Stomach (tissue), 9 donors: ENCODE data around the gene SCAI. TPM values are rescaled to one million over a fixed set of nuclear protein-coding genes. Genes with fewer than 3 reads are reported as not detected.
A peak's percentile ranks its signal among the peaks of the same experiment; 100 is the strongest.

Source experiments
- DNase-seq, 2 donors: peaks; one replicate each; pipeline versions ENCODE4 v3.0.0 to v3.0.0-alpha.2; 2013 to 2019
- H3K27ac ChIP-seq, 5 donors: fragments of 200-600 bp in 4 of 5; sonication (generic) in 4 of 5; one replicate each; pipeline ENCODE4 v1.5.1; 2013 to 2019; ENCODE audit warnings: mild to moderate bottlenecking in 1 of 5, moderate library complexity in 1 of 5
- H3K27me3 ChIP-seq, 3 donors: fragments of 200-600 bp; sonication (generic); one replicate each; pipeline ENCODE4 v1.5.1; 2017 to 2019; ENCODE audit warnings: mixed run types in 1 of 3
- H3K36me3 ChIP-seq, 4 donors: fragments of 200-600 bp; sonication (generic); 1 replicate in 3 of 4; 2 replicates in 1 of 4; pipeline ENCODE4 v1.5.1; 2016 to 2019
- H3K4me1 ChIP-seq, 4 donors: fragments of 200-600 bp; sonication (generic); one replicate each; pipeline ENCODE4 v1.5.1; 2016 to 2019
- H3K4me3 ChIP-seq, 4 donors: fragments of 200-600 bp; sonication (generic) in 3 of 4; one replicate each; pipeline ENCODE4 v1.5.1; 2016 to 2019; ENCODE audit warnings: mild to moderate bottlenecking in 1 of 4
- H3K9me3 ChIP-seq, 4 donors: fragments of 200-600 bp; sonication (generic); one replicate each; pipeline ENCODE4 v1.5.1; 2016 to 2019
- CTCF ChIP-seq, 7 experiments: fragments of 450-650 bp in 4 of 7; fragments of 200-600 bp in 3 of 7; sonication (generic) in 3 of 7; IDR thresholded peaks; one replicate each; pipeline ENCODE4 v1.5.1; 2016 to 2019; ENCODE audit warnings: antibody characterized with exemption in 7 of 7, control low read depth in 2 of 7, mild to moderate bottlenecking in 1 of 7
- EP300 ChIP-seq: sonication (generic); formaldehyde crosslinking; IDR thresholded peaks from one replicate; pipeline ENCODE4 v1.6.1; 2017; ENCODE audit warnings: antibody characterized with exemption
- POLR2A ChIP-seq, 4 donors: fragments of 450-650 bp; IDR thresholded peaks; one replicate each; pipeline ENCODE4 v1.6.1; 2016; ENCODE audit warnings: antibody characterized with exemption in 4 of 4, control low read depth in 2 of 4, mild to moderate bottlenecking in 1 of 4, moderate library complexity in 1 of 4
- POLR2AphosphoS5 ChIP-seq, 3 donors: sonication (generic); formaldehyde crosslinking; IDR thresholded peaks; one replicate each; pipeline ENCODE4 v1.6.1; 2016; ENCODE audit warnings: antibody characterized with exemption in 3 of 3
- WGBS, 5 donors: extraction: QIAGEN DNeasy Blood & Tissue Kit in 3 of 5; methylation state at CpG; one replicate each; pipeline versions ENCODE4 v1.1.5 to v1.1.7; 2013 to 2018; 5-methylcytosine and 5-hydroxymethylcytosine counted together
- intact Hi-C: fragments of 100-400 bp; cut with DNase I; formaldehyde crosslinking; loops from one replicate; pipeline ENCODE4 v1.15.1; 2023; ENCODE audit warnings: low total_unique reads
- polyA plus RNA-seq, 3 donors: library from polyadenylated mRNA; stranded (reverse); fragments of 200-250 nt; gene quantifications; one replicate each; pipeline ENCODE4 v1.2.3, GENCODE V29; 2013
- total RNA-seq, 5 donors: library from RNA; depleted of rRNA; stranded (reverse); fragments of >200 nt; gene quantifications; one replicate each; pipeline versions ENCODE4 v1.1.0 to v1.2.3, GENCODE V29; 2014 to 2016
- donor health status: healthy with polysubstance abuse.
- donor health status: Bipolar disorder and iron deficiency.
- donor health status: healthy.

SCAI gene
- total and polyA plus RNA-seq, 8 donors, result 0.46 to 21.0 (median 3.1) TPM

GRCh38 chr9:124894741-124895170 lies 248.6 kb downstream of the SCAI start:
- Histone ChIP-seq H3K9me3 (no peaks in the 10 kb centered on the region), H3K27ac (no peak overlapping the region), H3K4me1 (no peaks in the 10 kb centered on the region), H3K36me3 (peaks cover 57 to 96% (median 93%) of the 10 kb centered on the region in 4 donors), H3K27me3 (no peaks in the 10 kb centered on the region), H3K4me3 (no peak overlapping the region)
- peak in 1 of 2 donors; percentile 59 for DNase-seq
- peak in 1 of 7 experiments; percentile 6 for TF ChIP-seq CTCF (IDR thresholded peaks at IDR 0.05)
- TF ChIP-seq POLR2A (IDR thresholded peaks at IDR 0.05), result no peak
- intact Hi-C loops, result no loop called here

GRCh38 chr9:124894035-124894740 lies 249.1 kb downstream of the SCAI start:
- peaks cover 58 to 96% (median 93%) of the 10 kb centered on the region in 4 donors for H3K36me3 ChIP-seq
- 78 to 88% (median 84%) methylated on average over 9 of the region's 9 CpGs for WGBS, 5 donors
- DNase-seq, result no peak
- TF ChIP-seq EP300 (no peak), CTCF (IDR thresholded peaks at IDR 0.05) (no peak), POLR2A (IDR thresholded peaks at IDR 0.05) (no peak), POLR2AphosphoS5 (IDR thresholded peaks at IDR 0.05) (no peak)
- intact Hi-C loops, result no loop called here
- H3K4me1 ChIP-seq, result no peaks in the 10 kb centered on the region
- H3K27ac ChIP-seq, result no peak overlapping the region
- no peak overlapping the region for H3K4me3 ChIP-seq
- H3K9me3 ChIP-seq, result no peaks in the 10 kb centered on the region
- no peaks in the 10 kb centered on the region for H3K27me3 ChIP-seq

Other genes starting within 250 kb of the SCAI start
- gene GOLGA1, start 202.4 kb downstream of the SCAI start, total RNA-seq, result 10 to 100 TPM; 16.2 to 88.4 (median 20.4) TPM
- gene GOLGA1, start 202.4 kb downstream of the SCAI start, polyA plus RNA-seq, result 1 to 10 TPM; 4.1 to 6.4 (median 5.0) TPM
- 10 to 100 TPM in 4 of 5 donors, 1 to 10 TPM in 1; 4.6 to 62.0 (median 28.8) TPM for gene PPP6C, start 46.3 kb upstream of the SCAI start, total RNA-seq
- gene PPP6C, start 46.3 kb upstream of the SCAI start, polyA plus RNA-seq, result 10 to 100 TPM; 19.0 to 32.2 (median 20.9) TPM
- 10 to 100 TPM; 11.2 to 32.6 (median 12.7) TPM for gene RABEPK, start 57.0 kb upstream of the SCAI start, total RNA-seq
- 10 to 100 TPM; 17.4 to 18.8 (median 17.9) TPM for gene RABEPK, start 57.0 kb upstream of the SCAI start, polyA plus RNA-seq
- gene HSPA5, start 97.8 kb upstream of the SCAI start, total RNA-seq, result 100 to 1,000 TPM in 3 of 5 donors, 10 to 100 TPM in 2; 40.8 to 142 (median 137) TPM
- 10 to 100 TPM; 21.5 to 99.3 (median 61.0) TPM for gene HSPA5, start 97.8 kb upstream of the SCAI start, polyA plus RNA-seq
- gene GAPVD1, start 118.3 kb upstream of the SCAI start, total RNA-seq, result 100 to 1,000 TPM in 2 of 5 donors, 10 to 100 TPM in 3; 25.1 to 140 (median 42.6) TPM
- 1 to 10 TPM; 3.9 to 5.0 (median 4.5) TPM for gene GAPVD1, start 118.3 kb upstream of the SCAI start, polyA plus RNA-seq